Sigmoid colon (tissue), 7 donors: Measurements from ENCODE around the gene GSX1. TPM values are rescaled to one million over a fixed set of nuclear protein-coding genes. Genes with fewer than 3 reads are reported as not detected.

Source experiments
- DNase-seq: peaks from one replicate; pipeline ENCODE4 v3.0.0-alpha.2; 2019
- H3K27ac ChIP-seq, 4 donors: fragments of 200-600 bp; sonication (generic); one replicate each; pipeline ENCODE4 v1.5.1; 2016 to 2019; ENCODE audit warnings: mild to moderate bottlenecking in 1 of 4
- H3K27me3 ChIP-seq, 3 donors: fragments of 200-600 bp; sonication (generic); one replicate each; pipeline ENCODE4 v1.5.1; 2019; ENCODE audit warnings: mild to moderate bottlenecking in 1 of 3
- H3K36me3 ChIP-seq, 4 donors: fragments of 200-600 bp; sonication (generic); one replicate each; pipeline ENCODE4 v1.5.1; 2016 to 2019
- H3K4me1 ChIP-seq, 4 donors: fragments of 200-600 bp; sonication (generic); one replicate each; pipeline ENCODE4 v1.5.1; 2017 to 2019
- H3K4me3 ChIP-seq, 4 donors: fragments of 200-600 bp; sonication (generic); one replicate each; pipeline ENCODE4 v1.5.1; 2017 to 2019; ENCODE audit warnings: mild to moderate bottlenecking in 2 of 4, moderate library complexity in 1 of 4
- H3K9me3 ChIP-seq, 4 donors: fragments of 200-600 bp in 3 of 4; sonication (generic) in 3 of 4; one replicate each; pipeline versions ENCODE4 v1.5.1 to v1.6.1; 2013 to 2019
- CTCF ChIP-seq, 4 experiments: fragments of 450-650 bp in 3 of 4; fragments of 200-600 bp in 1 of 4; IDR thresholded peaks; one replicate each; pipeline ENCODE4 v1.5.1; 2016 to 2019; ENCODE audit warnings: antibody characterized with exemption in 4 of 4, mild to moderate bottlenecking in 3 of 4, moderate library complexity in 2 of 4
- EP300 ChIP-seq, 4 donors: sonication (generic); formaldehyde crosslinking; IDR thresholded peaks; one replicate each; pipeline ENCODE4 v1.6.1; 2017; ENCODE audit warnings: antibody characterized with exemption in 4 of 4
- POLR2A ChIP-seq, 2 donors: fragments of 450-650 bp; IDR thresholded peaks; one replicate each; pipeline ENCODE4 v1.6.1; 2016; ENCODE audit warnings: antibody characterized with exemption in 2 of 2, mild to moderate bottlenecking in 2 of 2, moderate library complexity in 2 of 2
- POLR2AphosphoS5 ChIP-seq, 4 donors: sonication (generic); formaldehyde crosslinking; IDR thresholded peaks; one replicate each; pipeline ENCODE4 v1.6.1; 2017; ENCODE audit warnings: antibody characterized with exemption in 4 of 4
- WGBS, 2 donors: extraction: QIAGEN DNeasy Blood & Tissue Kit; methylation state at CpG; one replicate each; pipeline ENCODE4 v1.1.7; 2013; 5-methylcytosine and 5-hydroxymethylcytosine counted together
- intact Hi-C: fragments of 100-400 bp; cut with DNase I; formaldehyde crosslinking; loops from one replicate; pipeline ENCODE4 v1.15.1; 2023
- polyA plus RNA-seq, 3 donors: library from polyadenylated mRNA; stranded (reverse); fragments of 200-250 nt; gene quantifications; one replicate each; pipeline ENCODE4 v1.2.3, GENCODE V29; 2013
- total RNA-seq, 4 donors: library from RNA; depleted of rRNA; stranded (reverse); fragments of >200 nt; gene quantifications; one replicate each; pipeline ENCODE4 v1.1.0, GENCODE V29; 2016
- donor health status: healthy with polysubstance abuse.
- donor health status: Bipolar disorder and iron deficiency.
- donor health status: healthy.

Gene GSX1
- total and polyA plus RNA-seq, 7 donors: not detected

GRCh38 chr13:27825072-27825471, 32.8 kb downstream of the GSX1 start:
- intact Hi-C loops: loop anchor here (10.0 kb wide), 2 partner anchors 130 to 880 kb away; no protein-coding TSS in a partner anchor
- 28 to 35% methylated on average over 5 of the region's 5 CpGs for WGBS, 2 donors
- Histone ChIP-seq H3K27me3 (peaks cover 4 to 76% (median 37%) of the 10 kb centered on the region in 3 donors), H3K36me3 (no peaks in the 10 kb centered on the region), H3K27ac (no peak overlapping the region), H3K4me1 (peaks cover 0 to 13% (median 5%) of the 10 kb centered on the region in 4 donors), H3K4me3 (no peak overlapping the region), H3K9me3 (no peaks in the 10 kb centered on the region)
- TF ChIP-seq POLR2A (IDR thresholded peaks at IDR 0.05) (no peak), CTCF (IDR thresholded peaks at IDR 0.05) (no peak), POLR2AphosphoS5 (IDR thresholded peaks at IDR 0.05) (no peak), EP300 (IDR thresholded peaks at IDR 0.05) (no peak)
- DNase-seq: no peak

GRCh38 chr13:27826379-27827353, 34.4 kb downstream of the GSX1 start:
- intact Hi-C loops: loop anchor here (1.0 to 10.0 kb wide), 7 partner anchors 128 to 882 kb away; no protein-coding TSS in a partner anchor
- no peaks in the 10 kb centered on the region for H3K36me3 ChIP-seq
- peaks cover 0 to 15% (median 6%) of the 10 kb centered on the region in 4 donors for H3K4me1 ChIP-seq
- WGBS, 2 donors: 3 to 12% methylated on average over 30 of the region's 30 CpGs
- no peaks in the 10 kb centered on the region for H3K9me3 ChIP-seq
- H3K4me3 ChIP-seq: peak overlapping the region in 3 of 4 donors; percentile 5 to 28 (median 9)
- peak; percentile 75 to 94 (median 92) for TF ChIP-seq CTCF (IDR thresholded peaks at IDR 0.05)
- no peak for TF ChIP-seq POLR2AphosphoS5 (IDR thresholded peaks at IDR 0.05)
- H3K27ac ChIP-seq: no peak overlapping the region
- H3K27me3 ChIP-seq: peaks cover 1 to 72% (median 27%) of the 10 kb centered on the region in 3 donors
- DNase-seq: peak; percentile 86

GRCh38 chr13:27827646-27828045, 35.4 kb downstream of the GSX1 start:
- TF ChIP-seq POLR2A (IDR thresholded peaks at IDR 0.05): no peak
- TF ChIP-seq CTCF (IDR thresholded peaks at IDR 0.05): no peak
- TF ChIP-seq POLR2AphosphoS5 (IDR thresholded peaks at IDR 0.05): no peak
- no peak for TF ChIP-seq EP300 (IDR thresholded peaks at IDR 0.05)
- DNase-seq: no peak
- H3K36me3 ChIP-seq: no peaks in the 10 kb centered on the region
- no peak overlapping the region for H3K27ac ChIP-seq
- H3K9me3 ChIP-seq: no peaks in the 10 kb centered on the region
- H3K27me3 ChIP-seq: peaks cover 0 to 72% (median 23%) of the 10 kb centered on the region in 3 donors
- no peak overlapping the region for H3K4me3 ChIP-seq
- intact Hi-C loops: loop anchor here (2.0 to 10.0 kb wide), 5 partner anchors 127 to 883 kb away; no protein-coding TSS in a partner anchor
- peaks cover 0 to 15% (median 6%) of the 10 kb centered on the region in 4 donors for H3K4me1 ChIP-seq
- WGBS, 2 donors: 78 to 79% methylated on average over 4 of the region's 4 CpGs

- DNase-seq: peak; percentile 62
- H3K9me3 ChIP-seq: no peaks in the 10 kb centered on the region
- TF ChIP-seq POLR2A (IDR thresholded peaks at IDR 0.05) (no peak), POLR2AphosphoS5 (IDR thresholded peaks at IDR 0.05) (no peak), EP300 (IDR thresholded peaks at IDR 0.05) (no peak), CTCF (IDR thresholded peaks at IDR 0.05) (peak; percentile 36 to 95 (median 78))
- peaks cover 0 to 15% (median 6%) of the 10 kb centered on the region in 4 donors for H3K4me1 ChIP-seq
- 2 to 3% methylated on average over 25 of the region's 25 CpGs for WGBS, 2 donors
- H3K36me3 ChIP-seq: no peaks in the 10 kb centered on the region
- H3K27ac ChIP-seq: no peak overlapping the region
- intact Hi-C loops: no loop called here
- H3K27me3 ChIP-seq: peaks cover 0 to 64% (median 18%) of the 10 kb centered on the region in 3 donors
- peak overlapping the region in 1 of 4 donors; percentile 18 for H3K4me3 ChIP-seq
Measured at GRCh38 chr13:27830010-27830409, 37.7 kb downstream of the GSX1 start.
